ENCODE measurements around the gene ATXN7L1.

ATXN7L1 gene

DNA sequence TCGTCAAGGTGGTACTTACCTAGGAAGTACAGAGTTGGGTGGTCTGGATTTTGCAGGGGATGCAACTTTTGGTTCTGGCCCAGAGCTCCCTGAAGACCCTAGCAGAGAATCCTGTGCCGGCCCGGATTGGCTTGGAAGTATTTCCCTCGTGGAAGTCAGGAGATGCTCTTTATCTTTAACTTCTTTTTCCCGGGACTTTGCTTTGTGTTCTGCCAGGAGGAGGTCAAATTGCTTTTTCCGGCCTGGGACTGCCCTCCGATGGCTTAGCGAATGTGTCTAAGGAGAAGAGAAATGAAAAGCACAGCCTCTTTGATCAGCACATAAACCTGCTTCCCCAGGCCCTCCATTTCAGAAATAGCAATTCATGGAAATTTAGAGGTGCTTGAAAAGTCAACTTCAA lies 238.1 kb downstream of the ATXN7L1 start:
- Histone ChIP-seq H3K9me3 (ENCODE audit: insufficient read depth, low read length) (no peaks in the 10 kb centered on the region), H3K79me2 (ENCODE audit: low read length) (no peaks in the 10 kb centered on the region), H3K4me2 (ENCODE audit: low read length) (no peak overlapping the region), H3K9ac (ENCODE audit: low read length) (no peak overlapping the region), H3K27me3 (ENCODE audit: low read depth, low read length) (no peaks in the 10 kb centered on the region), H3K27ac (ENCODE audit: low read length) (no peak overlapping the region), H3K4me1 (ENCODE audit: low read length) (peaks cover 11% of the 10 kb centered on the region), H3K4me3 (ENCODE audit: low read length) (no peak overlapping the region), H3K36me3 (replicated peaks; ENCODE audit: low read depth, low read length) (no peaks in the 10 kb centered on the region), H2AFZ (ENCODE audit: low read depth, low read length) (no peak overlapping the region), H4K20me1 (ENCODE audit: insufficient read depth, low read length) (no peaks in the 10 kb centered on the region)
- TF ChIP-seq EZH2phosphoT487 (IDR thresholded peaks at IDR 0.05; ENCODE audit: low read depth): no peak
- TF ChIP-seq, protein P1, sequence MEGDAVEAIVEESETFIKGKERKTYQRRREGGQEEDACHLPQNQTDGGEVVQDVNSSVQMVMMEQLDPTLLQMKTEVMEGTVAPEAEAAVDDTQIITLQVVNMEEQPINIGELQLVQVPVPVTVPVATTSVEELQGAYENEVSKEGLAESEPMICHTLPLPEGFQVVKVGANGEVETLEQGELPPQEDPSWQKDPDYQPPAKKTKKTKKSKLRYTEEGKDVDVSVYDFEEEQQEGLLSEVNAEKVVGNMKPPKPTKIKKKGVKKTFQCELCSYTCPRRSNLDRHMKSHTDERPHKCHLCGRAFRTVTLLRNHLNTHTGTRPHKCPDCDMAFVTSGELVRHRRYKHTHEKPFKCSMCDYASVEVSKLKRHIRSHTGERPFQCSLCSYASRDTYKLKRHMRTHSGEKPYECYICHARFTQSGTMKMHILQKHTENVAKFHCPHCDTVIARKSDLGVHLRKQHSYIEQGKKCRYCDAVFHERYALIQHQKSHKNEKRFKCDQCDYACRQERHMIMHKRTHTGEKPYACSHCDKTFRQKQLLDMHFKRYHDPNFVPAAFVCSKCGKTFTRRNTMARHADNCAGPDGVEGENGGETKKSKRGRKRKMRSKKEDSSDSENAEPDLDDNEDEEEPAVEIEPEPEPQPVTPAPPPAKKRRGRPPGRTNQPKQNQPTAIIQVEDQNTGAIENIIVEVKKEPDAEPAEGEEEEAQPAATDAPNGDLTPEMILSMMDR (IDR thresholded peaks at IDR 0.05; ENCODE audit: low read depth, low read length): no peak

DNA sequence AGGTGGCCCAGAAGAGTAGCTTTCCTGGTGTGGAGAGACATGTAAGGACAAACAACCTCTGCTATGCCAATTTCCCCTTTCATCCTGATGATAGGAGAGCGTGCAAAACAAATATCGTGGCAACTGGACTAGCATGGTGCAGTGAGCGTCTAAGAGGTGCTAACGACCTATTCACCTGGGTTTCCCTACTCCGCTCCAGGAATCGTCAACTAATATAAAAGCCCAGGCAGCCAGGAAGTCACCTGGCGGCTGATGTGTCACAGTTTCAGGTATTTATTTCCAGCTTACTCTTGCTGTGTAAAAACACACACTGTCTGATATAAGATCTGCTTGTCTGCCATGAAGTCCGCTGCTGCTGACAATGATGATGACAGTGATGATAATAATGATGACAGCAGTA lies 238.6 kb downstream of the ATXN7L1 start:
- H3K4me2 ChIP-seq (ENCODE audit: low read length): no peak overlapping the region
- H3K4me3 ChIP-seq (ENCODE audit: low read length): no peak overlapping the region
- no peak overlapping the region for H3K9ac ChIP-seq (ENCODE audit: low read length)
- no peak overlapping the region for H2AFZ ChIP-seq (ENCODE audit: low read depth, low read length)
- H3K27ac ChIP-seq (ENCODE audit: low read length): no peak overlapping the region
- no peaks in the 10 kb centered on the region for H3K9me3 ChIP-seq (ENCODE audit: insufficient read depth, low read length)
- H4K20me1 ChIP-seq (ENCODE audit: insufficient read depth, low read length): no peaks in the 10 kb centered on the region
- no peaks in the 10 kb centered on the region for H3K36me3 ChIP-seq (replicated peaks; ENCODE audit: low read depth, low read length)
- H3K79me2 ChIP-seq (ENCODE audit: low read length): no peaks in the 10 kb centered on the region
- no peaks in the 10 kb centered on the region for H3K27me3 ChIP-seq (ENCODE audit: low read depth, low read length)
- H3K4me1 ChIP-seq (ENCODE audit: low read length): peaks cover 11% of the 10 kb centered on the region
- no peak for TF ChIP-seq EZH2phosphoT487 (IDR thresholded peaks at IDR 0.05; ENCODE audit: low read depth)
- TF ChIP-seq, protein P1 (IDR thresholded peaks at IDR 0.05; ENCODE audit: low read depth, low read length): no peak

- no peaks in the 10 kb centered on the region for H3K9me3 ChIP-seq (ENCODE audit: insufficient read depth, low read length)
- peaks cover 9% of the 10 kb centered on the region for H3K4me1 ChIP-seq (ENCODE audit: low read length)
- no peak overlapping the region for H3K4me3 ChIP-seq (ENCODE audit: low read length)
- H3K4me2 ChIP-seq (ENCODE audit: low read length): no peak overlapping the region
- no peaks in the 10 kb centered on the region for H3K79me2 ChIP-seq (ENCODE audit: low read length)
- TF ChIP-seq EZH2phosphoT487 (IDR thresholded peaks at IDR 0.05; ENCODE audit: low read depth): no peak
- TF ChIP-seq, protein P1 (IDR thresholded peaks at IDR 0.05; ENCODE audit: low read depth, low read length): no peak
- H4K20me1 ChIP-seq (ENCODE audit: insufficient read depth, low read length): no peaks in the 10 kb centered on the region
- no peak overlapping the region for H2AFZ ChIP-seq (ENCODE audit: low read depth, low read length)
- no peaks in the 10 kb centered on the region for H3K27me3 ChIP-seq (ENCODE audit: low read depth, low read length)
- no peak overlapping the region for H3K27ac ChIP-seq (ENCODE audit: low read length)
- no peaks in the 10 kb centered on the region for H3K36me3 ChIP-seq (replicated peaks; ENCODE audit: low read depth, low read length)
- no peak overlapping the region for H3K9ac ChIP-seq (ENCODE audit: low read length)
These were observed 239.4 kb downstream of the ATXN7L1 start for GRCh38 chr7:105636982-105637381.

DNA sequence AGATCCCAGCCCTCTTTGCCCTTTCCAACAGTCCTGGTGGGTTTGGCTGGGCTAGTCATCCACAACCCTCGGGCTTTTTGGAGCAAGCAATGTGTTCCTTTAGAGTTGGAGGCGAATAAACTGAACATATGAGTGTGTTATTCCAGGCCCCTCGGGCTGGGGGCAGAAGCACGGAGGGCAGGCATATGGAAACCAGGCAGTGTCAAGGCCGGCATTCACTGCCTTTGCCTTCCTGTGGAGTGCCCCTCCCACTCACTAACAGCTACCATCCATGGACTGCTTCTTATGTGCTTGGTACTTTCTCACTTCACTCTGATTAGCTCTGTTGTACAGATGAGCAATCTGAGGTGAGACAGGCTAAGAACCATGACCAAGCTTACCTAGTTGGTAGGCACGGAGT lies 241.2 kb downstream of the ATXN7L1 start:
- no peak overlapping the region for H3K9ac ChIP-seq (ENCODE audit: low read length)
- H4K20me1 ChIP-seq (ENCODE audit: insufficient read depth, low read length): no peaks in the 10 kb centered on the region
- no peak overlapping the region for H2AFZ ChIP-seq (ENCODE audit: low read depth, low read length)
- H3K27ac ChIP-seq (ENCODE audit: low read length): no peak overlapping the region
- H3K4me1 ChIP-seq (ENCODE audit: low read length): no peaks in the 10 kb centered on the region
- H3K79me2 ChIP-seq (ENCODE audit: low read length): no peaks in the 10 kb centered on the region
- H3K4me3 ChIP-seq (ENCODE audit: low read length): no peak overlapping the region
- H3K9me3 ChIP-seq (ENCODE audit: insufficient read depth, low read length): no peaks in the 10 kb centered on the region
- no peaks in the 10 kb centered on the region for H3K36me3 ChIP-seq (replicated peaks; ENCODE audit: low read depth, low read length)
- H3K27me3 ChIP-seq (ENCODE audit: low read depth, low read length): no peaks in the 10 kb centered on the region
- no peak for TF ChIP-seq EZH2phosphoT487 (IDR thresholded peaks at IDR 0.05; ENCODE audit: low read depth)
- TF ChIP-seq, protein P1 (IDR thresholded peaks at IDR 0.05; ENCODE audit: low read depth, low read length): no peak
- H3K4me2 ChIP-seq (ENCODE audit: low read length): no peak overlapping the region

All from OCI-LY3 (cell line).